T-cell (primary cell): ENCODE results near the gene IL17RE. TPM values are rescaled to one million over a fixed set of nuclear protein-coding genes. Genes with fewer than 3 reads are reported as not detected.
"Not testable (repeated sequence)": the region's sequence is repeated elsewhere in the genome, so short reads cannot be mapped to it uniquely, and the experiment has no call there.

Experiments used
- ATAC-seq, 4 experiments: fragments of 200-7000 bp in 3 of 4; fragments of 150-1000 bp in 1 of 4; cut with Tn5 transposase; replicated peaks in 1 of 4; 1 replicate in 3 of 4; 2 replicates in 1 of 4; pipeline ENCODE4 v1.10.0; 2021; ENCODE audit warnings: moderate library complexity in 3 of 4, mild to moderate bottlenecking in 2 of 4, moderate number of reproducible peaks in 1 of 4
- CTCF ChIA-PET, 2 donors: fragments of 300-600 bp; sonication (Branson Sonifier 250); formaldehyde crosslinking; loops; one replicate each; lab custom pipeline; 2022; ENCODE audit warnings: antibody characterized with exemption in 2 of 2; lab: Charles Lee
- POLR2A ChIA-PET, 2 donors: fragments of 300-600 bp; sonication (Branson Sonifier 250); formaldehyde crosslinking; loops; one replicate each; lab custom pipeline; 2022; ENCODE audit warnings: antibody characterized with exemption in 2 of 2; lab: Charles Lee
- DNase-seq, 35 experiments: peaks; one replicate each; pipeline versions ENCODE4 v3.0.0 to v3.0.0-alpha.2; 2013 to 2023
- H3K27ac ChIP-seq: one replicate; pipeline ENCODE4 v1.5.1; 2013; ENCODE audit warnings: low read length
- H3K27me3 ChIP-seq, 2 experiments: replicated peaks in 1 of 2; 1 replicate in 1 of 2; 2 replicates in 1 of 2; pipeline versions ENCODE4 v1.6.1 to v1.7.0; 2013; ENCODE audit warnings: low read length in 1 of 2, mixed read lengths in 1 of 2; ENCODE audit not compliant: control insufficient read depth in 2 of 2, insufficient read depth in 2 of 2; ENCODE audit errors: extremely low read depth in 1 of 2
- H3K36me3 ChIP-seq, 2 donors: 1 replicate in 1 of 2; 2 replicates in 1 of 2; pipeline versions ENCODE4 v1.6.1 to v1.7.0; 2013; ENCODE audit warnings: low read length in 1 of 2; ENCODE audit not compliant: control insufficient read depth in 2 of 2, insufficient read depth in 1 of 2; ENCODE audit errors: extremely low read depth in 1 of 2
- H3K4me1 ChIP-seq, 2 experiments: 1 replicate in 1 of 2; 2 replicates in 1 of 2; pipeline versions ENCODE4 v1.6.1 to v1.7.0; 2013; ENCODE audit warnings: low read length in 2 of 2, mixed read lengths in 1 of 2; ENCODE audit not compliant: insufficient read depth in 2 of 2, control insufficient read depth in 1 of 2; ENCODE audit errors: extremely low read depth in 1 of 2
- H3K4me3 ChIP-seq, 2 donors: 1 replicate in 1 of 2; 2 replicates in 1 of 2; pipeline versions ENCODE4 v1.5.1 to v1.7.0; 2013; ENCODE audit warnings: mild to moderate bottlenecking in 2 of 2, low read length in 1 of 2, moderate library complexity in 1 of 2; ENCODE audit not compliant: control insufficient read depth in 1 of 2; ENCODE audit errors: extremely low read depth in 1 of 2
- H3K9me3 ChIP-seq: 2 replicates; pipeline ENCODE4 v1.7.0; 2013
- H3K27ac Mint-ChIP-seq, 2 donors: one replicate each; pipeline ENCODE4 v1.8.0; 2020 to 2021; ENCODE audit warnings: mild to moderate bottlenecking in 2 of 2, mixed read lengths in 2 of 2
- H3K27me3 Mint-ChIP-seq, 2 donors: one replicate each; pipeline ENCODE4 v1.8.0; 2021 to 2022; ENCODE audit warnings: mixed read lengths in 2 of 2
- H3K36me3 Mint-ChIP-seq: one replicate; pipeline ENCODE4 v1.8.0; 2021; ENCODE audit warnings: mixed read lengths
- H3K4me1 Mint-ChIP-seq, 3 donors: one replicate each; pipeline ENCODE4 v1.8.0; 2020 to 2022; ENCODE audit warnings: mixed read lengths in 3 of 3, mild to moderate bottlenecking in 1 of 3
- H3K4me3 Mint-ChIP-seq, 3 donors: one replicate each; pipeline ENCODE4 v1.8.0; 2020 to 2022; ENCODE audit warnings: mild to moderate bottlenecking in 3 of 3, mixed read lengths in 3 of 3, moderate library complexity in 3 of 3
- H3K9me3 Mint-ChIP-seq, 3 donors: one replicate each; pipeline ENCODE4 v1.8.0; 2020 to 2022; ENCODE audit warnings: mixed read lengths in 3 of 3
- WGBS: methylation state at CpG from one replicate; pipeline ENCODE4 v1.1.5; 2013; ENCODE audit warnings: missing lambda C conversion rate; ENCODE audit not compliant: insufficient coverage; 5-methylcytosine and 5-hydroxymethylcytosine counted together
- total RNA-seq, 35 experiments: library from RNA in 6 of 35; stranded (reverse) in 6 of 35; fragments of 120-200 nt in 1 of 35; gene quantifications; one replicate each; pipeline versions ENCODE4 v1.2.1 to v1.2.4 and lab custom pipeline; 2013 to 2026

IL17RE gene
- total RNA-seq, 5 donors from 2014 or later (not counting 1 experiment from before 2014, with no cell fraction given) = 0.68 to 5.1 (median 1.9) TPM

DNA sequence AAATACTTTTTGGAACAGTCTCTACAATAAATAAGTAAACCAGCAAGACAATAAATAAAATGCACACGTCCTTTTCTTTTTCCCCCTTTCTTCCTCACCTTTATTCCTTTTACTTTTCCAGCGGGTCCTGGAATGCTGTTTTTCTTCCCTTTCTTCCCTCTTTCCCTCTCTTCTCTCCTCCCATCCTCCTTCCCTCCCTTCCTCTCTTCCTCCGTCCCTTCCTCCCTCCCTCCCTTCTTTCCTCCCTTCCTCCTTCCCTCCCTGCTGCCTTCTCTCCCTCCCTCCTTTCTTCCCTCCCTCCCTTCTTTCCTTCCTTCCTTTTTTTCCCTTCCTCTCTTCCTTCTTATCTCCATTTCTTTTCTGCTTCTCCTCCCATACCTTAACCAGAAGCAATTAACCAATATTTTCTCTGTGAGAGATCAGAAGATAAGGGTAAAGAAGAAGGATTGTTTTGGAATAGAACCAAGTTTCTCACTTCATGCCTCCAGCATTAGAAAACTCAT lies 3.3 kb upstream of the IL17RE start:
- ChIA-PET CTCF (no interaction called here), POLR2A (no interaction called here)
- no peaks in the 10 kb centered on the region for H3K9me3 ChIP-seq
- Mint-ChIP-seq H3K4me1 (peaks cover 39 to 60% (median 40%) of the 10 kb centered on the region in 3 donors), H3K27ac (no peak overlapping the region), H3K4me3 (no peak overlapping the region), H3K9me3 (no peaks in the 10 kb centered on the region), H3K27me3 (no peaks in the 10 kb centered on the region), H3K36me3 (peaks cover 6% of the 10 kb centered on the region)
- H3K27ac ChIP-seq = no peak overlapping the region
- peaks cover 8 to 25% of the 10 kb centered on the region in 2 experiments for H3K4me1 ChIP-seq
- WGBS = 82% methylated on average over 3 of the region's 3 CpGs
- ATAC-seq (no peak), DNase-seq (no peak)
- H3K36me3 ChIP-seq = no peaks in the 10 kb centered on the region
- no peak overlapping the region for H3K4me3 ChIP-seq
- H3K27me3 ChIP-seq = peaks cover 0 to 2% of the 10 kb centered on the region in 2 experiments

DNA sequence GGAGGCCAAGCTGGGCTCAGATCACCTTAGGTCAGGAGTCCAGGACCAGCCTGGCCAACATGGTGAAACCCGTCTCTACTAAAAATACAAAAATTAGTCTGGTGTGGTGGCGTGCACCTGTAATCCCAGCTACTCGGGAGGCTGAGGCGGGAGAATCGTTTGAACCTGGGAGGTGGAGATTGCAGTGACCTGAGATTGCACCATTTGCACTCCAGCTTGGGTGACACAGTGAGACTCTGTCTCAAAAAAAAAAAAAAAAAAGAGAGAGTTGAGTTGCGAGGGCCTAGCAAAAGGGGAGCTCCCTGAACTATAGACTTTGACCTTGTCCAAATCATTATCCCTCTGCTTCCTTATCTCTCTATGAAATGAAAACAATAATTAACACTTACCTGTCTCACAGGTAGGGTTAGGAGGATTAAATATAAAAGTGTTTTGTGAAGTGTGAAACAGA lies 1.7 kb upstream of the IL17RE start:
- Mint-ChIP-seq H3K4me1 (peaks cover 31 to 49% (median 32%) of the 10 kb centered on the region in 3 donors), H3K27ac (peak overlapping the region in 1 of 2 donors; percentile 15)
- H3K4me3 Mint-ChIP-seq, H3K36me3 ChIP-seq, H3K9me3 ChIP-seq, H3K36me3 Mint-ChIP-seq, H3K9me3 Mint-ChIP-seq, DNase-seq, H3K27ac ChIP-seq, H3K27me3 Mint-ChIP-seq, ATAC-seq, CTCF ChIA-PET, H3K27me3 ChIP-seq, H3K4me3 ChIP-seq: not testable (repeated sequence)
- WGBS = 100% methylated on average over 1 of the region's 6 CpGs
- POLR2A ChIA-PET = interaction anchor here in 1 of 2 donors (0.6 kb wide), 1 partner anchor 123 kb away, joined by 3 read pairs; no protein-coding TSS in a partner anchor
- H3K4me1 ChIP-seq = peaks cover 8 to 21% of the 10 kb centered on the region in 2 experiments

DNA sequence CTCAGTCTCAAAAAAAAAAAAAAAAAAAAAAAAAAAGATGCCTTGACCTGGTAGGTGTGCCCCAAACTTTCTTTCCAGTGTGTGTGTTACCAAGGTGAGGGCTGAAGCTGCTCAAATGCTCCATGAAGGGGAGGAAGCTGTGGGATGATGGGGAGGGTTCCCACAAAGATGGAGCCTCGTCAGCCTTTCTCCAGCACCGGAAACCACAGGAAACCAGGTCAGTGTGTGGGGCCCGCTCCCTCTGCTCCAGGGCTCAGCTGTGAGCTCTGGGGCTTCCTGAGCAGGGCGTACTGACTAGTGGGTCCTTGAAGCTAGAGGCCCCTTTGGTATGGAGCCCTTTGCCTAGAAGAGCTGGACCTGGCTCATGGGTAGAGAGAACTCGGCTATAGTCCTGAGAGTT lies 681 bp upstream of the IL17RE start:
- CTCF ChIA-PET = interaction anchor here in 1 of 2 donors (0.9 kb wide), 1 partner anchor 31 kb away, joined by 4 read pairs; no protein-coding TSS in a partner anchor
- POLR2A ChIA-PET = interaction anchor here in 1 of 2 donors (0.7 kb wide), 1 partner anchor 9 kb away, joined by 3 read pairs; no protein-coding TSS in a partner anchor
- peak overlapping the region; percentile 73 to 77 for H3K27ac Mint-ChIP-seq
- peak overlapping the region; percentile 21 to 47 (median 45) for H3K4me3 Mint-ChIP-seq
- ATAC-seq = peak; percentile 34 to 69 (median 60)
- Histone ChIP-seq H3K27ac (peak overlapping the region; percentile 11), H3K4me1 (peaks cover 8 to 21% of the 10 kb centered on the region in 2 experiments), H3K27me3 (peaks cover 0 to 2% of the 10 kb centered on the region in 2 experiments), H3K4me3 (peak overlapping the region in 1 of 2 donors; percentile 26), H3K36me3 (no peaks in the 10 kb centered on the region), H3K9me3 (no peaks in the 10 kb centered on the region)
- no peaks in the 10 kb centered on the region for H3K36me3 Mint-ChIP-seq
- DNase-seq = peak in 1 of 35 experiments; percentile 36
- WGBS = 12% methylated on average over 3 of the region's 5 CpGs
- H3K27me3 Mint-ChIP-seq = no peaks in the 10 kb centered on the region
- H3K4me1 Mint-ChIP-seq = peaks cover 27 to 44% (median 28%) of the 10 kb centered on the region in 3 donors
- H3K9me3 Mint-ChIP-seq = no peaks in the 10 kb centered on the region

DNA sequence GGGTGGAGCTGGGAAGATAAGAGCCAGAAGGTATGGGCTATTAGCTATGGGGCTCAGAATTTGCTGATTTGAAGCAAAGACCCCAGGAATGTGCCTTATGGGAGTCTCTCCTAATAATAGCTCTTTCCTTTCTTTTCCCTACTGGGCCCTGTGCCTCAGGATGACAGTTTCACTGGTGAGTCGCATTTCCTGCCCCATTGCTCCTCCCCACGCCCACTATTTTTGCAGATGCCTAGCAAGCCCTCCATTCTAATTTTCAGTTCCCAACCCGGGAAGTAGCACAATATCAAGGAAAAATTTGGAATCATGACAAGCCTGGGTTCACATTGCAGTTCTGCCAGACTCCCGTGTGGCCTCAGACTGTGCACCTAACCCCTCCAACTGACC lies 583 bp downstream of the IL17RE start:
- DNase-seq (no peak), ATAC-seq (peak in 1 of 4 experiments; percentile 26)

GRCh38 chr3:9903904-9904303 lies 1.3 kb downstream of the IL17RE start:
- POLR2A ChIA-PET = interaction anchor here in 1 of 2 donors (0.6 kb wide), 1 partner anchor 111 kb away, joined by 4 read pairs; the partner anchor contains the start of gene ARPC4
- CTCF ChIA-PET = no interaction called here
- H3K4me3 ChIP-seq = no peak overlapping the region
- Mint-ChIP-seq H3K9me3 (no peaks in the 10 kb centered on the region), H3K27ac (no peak overlapping the region), H3K4me1 (peaks cover 24 to 32% (median 24%) of the 10 kb centered on the region in 3 donors), H3K36me3 (no peaks in the 10 kb centered on the region), H3K4me3 (no peak overlapping the region), H3K27me3 (no peaks in the 10 kb centered on the region)
- ATAC-seq (no peak), DNase-seq (no peak)
- H3K27me3 ChIP-seq = peaks cover 0 to 2% of the 10 kb centered on the region in 2 experiments
- H3K9me3 ChIP-seq = no peaks in the 10 kb centered on the region
- H3K36me3 ChIP-seq = no peaks in the 10 kb centered on the region
- 92% methylated on average over 3 of the region's 4 CpGs for WGBS
- H3K27ac ChIP-seq = no peak overlapping the region
- peaks cover 8 to 21% of the 10 kb centered on the region in 2 experiments for H3K4me1 ChIP-seq

More for the DNA sequence above, 583 bp downstream of the IL17RE start:
- Mint-ChIP-seq H3K36me3 (no peaks in the 10 kb centered on the region), H3K27ac (peak overlapping the region; percentile 51 to 77), H3K9me3 (no peaks in the 10 kb centered on the region), H3K4me3 (peak overlapping the region; percentile 45 to 50 (median 47)), H3K27me3 (no peaks in the 10 kb centered on the region), H3K4me1 (peaks cover 24 to 35% (median 25%) of the 10 kb centered on the region in 3 donors)
- Histone ChIP-seq H3K4me1 (peaks cover 8 to 21% of the 10 kb centered on the region in 2 experiments), H3K4me3 (peak overlapping the region in 1 of 2 donors; percentile 26), H3K27ac (peak overlapping the region; percentile 11), H3K9me3 (no peaks in the 10 kb centered on the region), H3K27me3 (peaks cover 0 to 2% of the 10 kb centered on the region in 2 experiments), H3K36me3 (no peaks in the 10 kb centered on the region)
- WGBS = 49% methylated on average over 2 of the region's 4 CpGs
- POLR2A ChIA-PET = interaction anchor here (0.7 to 1.0 kb wide), 2 partner anchors 10 to 30 kb away, joined by 3 to 5 read pairs; partner anchors contain the start of gene CRELD1 (in 1 of the 2)
- CTCF ChIA-PET = interaction anchor here in 1 of 2 donors (0.6 kb wide), 1 partner anchor 337 kb away, joined by 7 read pairs; no protein-coding TSS in a partner anchor

GRCh38 chr3:9906480-9906879 lies 3.8 kb downstream of the IL17RE start:
- ATAC-seq (no peak), DNase-seq (no peak)
- Histone ChIP-seq H3K27ac (no peak overlapping the region), H3K36me3 (no peaks in the 10 kb centered on the region), H3K27me3 (peaks cover 0 to 5% of the 10 kb centered on the region in 2 experiments), H3K4me3 (no peak overlapping the region), H3K4me1 (peaks cover 8 to 19% of the 10 kb centered on the region in 2 experiments), H3K9me3 (no peaks in the 10 kb centered on the region)
- Mint-ChIP-seq H3K27me3 (no peaks in the 10 kb centered on the region), H3K4me1 (peaks cover 19 to 34% (median 20%) of the 10 kb centered on the region in 3 donors), H3K27ac (no peak overlapping the region), H3K9me3 (no peaks in the 10 kb centered on the region), H3K4me3 (no peak overlapping the region), H3K36me3 (no peaks in the 10 kb centered on the region)
- WGBS = no CpG with 5 or more reads among the region's 5 CpGs
- CTCF ChIA-PET = interaction anchor here in 1 of 2 donors (0.6 kb wide), 1 partner anchor 17 kb away, joined by 3 read pairs; no protein-coding TSS in a partner anchor
- POLR2A ChIA-PET = no interaction called here
